Measurements from ENCODE around the gene SLX1B. TPM values are rescaled to one million over a fixed set of nuclear protein-coding genes. Genes with fewer than 3 reads are reported as not detected.
A peak's percentile ranks its signal among the peaks of the same experiment; 100 is the strongest.
"Not testable (repeated sequence)": the region's sequence is repeated elsewhere in the genome, so short reads cannot be mapped to it uniquely, and the experiment has no call there.

The SLX1B gene
- total RNA-seq, 2 experiments from 2014 or later, result 56.5 to 63.2 TPM

GRCh38 chr16:29469660-29470059, 15.3 kb downstream of the SLX1B start:
- H3K9me3 Mint-ChIP-seq; intact Hi-C loops (cut with micrococcal nuclease); H3K27ac Mint-ChIP-seq; H3K36me3 Mint-ChIP-seq; H3K4me1 Mint-ChIP-seq (ENCODE audit: low read depth); H3K27me3 Mint-ChIP-seq; H3K4me3 Mint-ChIP-seq; CTCF ChIA-PET; POLR2A ChIA-PET: not testable (repeated sequence)
- DNase-seq, result peak; percentile 27

DNA sequence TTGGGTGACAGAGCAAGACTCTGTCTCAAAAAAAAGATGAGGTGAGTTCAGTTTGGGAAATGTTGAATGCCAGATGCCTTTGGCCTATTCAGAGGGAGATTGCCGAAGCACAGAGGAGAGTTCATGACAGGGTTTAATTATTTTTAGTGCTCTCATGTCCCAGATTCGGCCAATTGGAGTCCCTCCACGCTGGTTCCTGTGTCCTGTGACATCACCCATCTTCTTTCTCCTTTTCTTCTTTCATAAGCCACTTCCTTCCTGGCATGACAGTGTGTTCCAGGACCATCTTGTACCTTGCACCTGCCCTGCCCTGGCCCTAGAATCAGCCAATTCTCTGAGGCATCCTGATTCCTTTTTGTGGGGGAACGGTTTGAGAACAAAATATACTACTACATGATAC, 17.7 kb downstream of the SLX1B start:
- H3K27ac Mint-ChIP-seq; H3K36me3 Mint-ChIP-seq; H3K4me1 Mint-ChIP-seq (ENCODE audit: low read depth); H3K9me3 Mint-ChIP-seq; DNase-seq; CTCF ChIA-PET; H3K4me3 Mint-ChIP-seq; H3K27me3 Mint-ChIP-seq; intact Hi-C loops (cut with micrococcal nuclease); POLR2A ChIA-PET: not testable (repeated sequence)

DNA sequence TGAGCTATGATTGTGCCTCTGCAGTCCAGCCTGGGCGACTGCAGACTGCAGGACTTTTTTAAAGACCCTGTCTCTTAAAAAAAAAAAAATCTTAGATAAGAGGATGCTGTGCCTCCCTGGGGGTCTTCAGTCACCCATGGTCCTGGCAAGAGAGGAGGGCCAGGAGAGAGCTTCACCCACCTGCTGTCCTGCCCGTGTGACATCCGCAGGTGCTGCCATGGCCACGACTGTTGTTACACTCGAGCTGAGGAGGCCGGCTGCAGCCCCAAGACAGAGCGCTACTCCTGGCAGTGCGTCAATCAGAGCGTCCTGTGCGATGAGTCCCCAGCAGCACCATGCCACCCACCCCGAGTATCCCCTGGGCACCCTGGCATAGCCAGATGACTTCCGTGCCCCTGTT, 27.9 kb downstream of the SLX1B start:
- CTCF ChIA-PET; DNase-seq; H3K4me3 Mint-ChIP-seq; H3K27me3 Mint-ChIP-seq; POLR2A ChIA-PET; H3K9me3 Mint-ChIP-seq; H3K4me1 Mint-ChIP-seq (ENCODE audit: low read depth); H3K27ac Mint-ChIP-seq; intact Hi-C loops (cut with micrococcal nuclease); H3K36me3 Mint-ChIP-seq: not testable (repeated sequence)

GRCh38 chr16:29506308-29506707, 52.0 kb downstream of the SLX1B start, which contains the start of gene NPIPB12:
TSS of gene NPIPB12 (minus strand) at chr16:29506408.
- CTCF ChIA-PET; POLR2A ChIA-PET; H3K4me1 Mint-ChIP-seq (ENCODE audit: low read depth); H3K27ac Mint-ChIP-seq; H3K9me3 Mint-ChIP-seq; intact Hi-C loops (cut with micrococcal nuclease); H3K36me3 Mint-ChIP-seq; DNase-seq; H3K27me3 Mint-ChIP-seq; H3K4me3 Mint-ChIP-seq: not testable (repeated sequence)

Other genes starting within 250 kb of the SLX1B start
- gene NPIPB11, start 47.8 kb upstream of the SLX1B start, total RNA-seq, result 1 to 10 TPM; 1.1 to 1.6 TPM
- gene BOLA2, start 182 bp upstream of the SLX1B start, total RNA-seq, result 1 to 10 TPM; 7.7 to 9.8 TPM
- 1 to 10 TPM; 1.4 to 2.4 TPM for gene SULT1A4, start 5.4 kb downstream of the SLX1B start, total RNA-seq
- 10 to 100 TPM; 38.3 to 45.1 TPM for gene NPIPB12, start 51.9 kb downstream of the SLX1B start, total RNA-seq
- gene SPN, start 208.7 kb downstream of the SLX1B start, total RNA-seq, result 100 to 1,000 TPM; 109 to 114 TPM
- gene QPRT, start 224.6 kb downstream of the SLX1B start, total RNA-seq, result 1 to 10 TPM; 8.7 to 9.7 TPM

Data from activated CD4-positive, alpha-beta memory T cell treated with anti-CD3 and anti-CD28 coated beads for 36 hours (primary cell).